Ishikawa (cell line): Measurements from ENCODE around the gene USP28.

Source experiments
- CREB1 ChIP-seq: IDR thresholded peaks from 2 replicates; pipeline ENCODE4 v1.6.1; 2012; ENCODE audit warnings: low read depth
- EP300 ChIP-seq: IDR thresholded peaks from 2 replicates; pipeline ENCODE4 v1.6.1; 2012; ENCODE audit warnings: borderline replicate concordance
- FOXM1 ChIP-seq: IDR thresholded peaks from 2 replicates; pipeline ENCODE4 v1.6.1; 2012; ENCODE audit warnings: low read depth, borderline replicate concordance
- MAX ChIP-seq: IDR thresholded peaks from 2 replicates; pipeline ENCODE4 v1.6.1; 2012
- NFIC ChIP-seq: IDR thresholded peaks from 2 replicates; pipeline ENCODE4 v1.6.1; 2012
- RAD21 ChIP-seq: IDR thresholded peaks from 2 replicates; pipeline ENCODE4 v1.6.1; 2012; ENCODE audit warnings: low read depth
- REST ChIP-seq: IDR thresholded peaks from 2 replicates; pipeline ENCODE4 v1.6.1; 2012; ENCODE audit warnings: low read depth, mild to moderate bottlenecking
- TEAD4 ChIP-seq: IDR thresholded peaks from 2 replicates; pipeline ENCODE4 v1.6.1; 2012
- USF1 ChIP-seq: IDR thresholded peaks from 2 replicates; pipeline ENCODE4 v1.6.1; 2012

GRCh38 chr11:113874096-113874495 lies 1.3 kb downstream of the USP28 start:
- no peak for TF ChIP-seq EP300
- no peak for TF ChIP-seq CREB1
- no peak for TF ChIP-seq REST
- TF ChIP-seq TEAD4, result no peak
- TF ChIP-seq FOXM1, result no peak
- TF ChIP-seq MAX, result no peak
- no peak for TF ChIP-seq NFIC
- TF ChIP-seq RAD21, result no peak
- no peak for TF ChIP-seq USF1
